Measurements from ENCODE around the gene PKP4. TPM values are rescaled to one million over a fixed set of nuclear protein-coding genes. Genes with fewer than 3 reads are reported as not detected.

The PKP4 gene
- total RNA-seq, 1 donor, result 33.3 TPM

DNA sequence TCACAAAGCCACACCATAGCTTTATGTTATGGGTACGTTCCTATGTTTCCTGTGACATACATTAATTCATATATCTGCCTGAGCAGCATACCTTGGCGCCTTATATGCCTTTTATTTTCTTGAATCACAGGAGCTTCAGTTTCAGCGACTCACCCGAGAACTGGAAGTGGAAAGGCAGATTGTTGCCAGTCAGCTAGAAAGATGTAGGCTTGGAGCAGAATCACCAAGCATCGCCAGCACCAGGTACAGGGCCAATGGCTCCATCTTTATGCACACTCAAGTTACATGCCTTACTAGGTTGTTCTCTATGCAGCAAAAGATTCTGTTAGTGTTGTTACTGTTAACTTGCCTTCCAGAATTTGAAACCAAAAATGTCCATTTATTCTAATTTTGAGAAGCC lies 120.4 kb downstream of the PKP4 start:
- H3K4me3 ChIP-seq (ENCODE audit: low read depth, low read length), result no peak overlapping the region
- DNase-seq (ENCODE audit: low read depth), result no peak
- TF ChIP-seq, protein P1, sequence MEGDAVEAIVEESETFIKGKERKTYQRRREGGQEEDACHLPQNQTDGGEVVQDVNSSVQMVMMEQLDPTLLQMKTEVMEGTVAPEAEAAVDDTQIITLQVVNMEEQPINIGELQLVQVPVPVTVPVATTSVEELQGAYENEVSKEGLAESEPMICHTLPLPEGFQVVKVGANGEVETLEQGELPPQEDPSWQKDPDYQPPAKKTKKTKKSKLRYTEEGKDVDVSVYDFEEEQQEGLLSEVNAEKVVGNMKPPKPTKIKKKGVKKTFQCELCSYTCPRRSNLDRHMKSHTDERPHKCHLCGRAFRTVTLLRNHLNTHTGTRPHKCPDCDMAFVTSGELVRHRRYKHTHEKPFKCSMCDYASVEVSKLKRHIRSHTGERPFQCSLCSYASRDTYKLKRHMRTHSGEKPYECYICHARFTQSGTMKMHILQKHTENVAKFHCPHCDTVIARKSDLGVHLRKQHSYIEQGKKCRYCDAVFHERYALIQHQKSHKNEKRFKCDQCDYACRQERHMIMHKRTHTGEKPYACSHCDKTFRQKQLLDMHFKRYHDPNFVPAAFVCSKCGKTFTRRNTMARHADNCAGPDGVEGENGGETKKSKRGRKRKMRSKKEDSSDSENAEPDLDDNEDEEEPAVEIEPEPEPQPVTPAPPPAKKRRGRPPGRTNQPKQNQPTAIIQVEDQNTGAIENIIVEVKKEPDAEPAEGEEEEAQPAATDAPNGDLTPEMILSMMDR (IDR thresholded peaks at IDR 0.05; ENCODE audit: insufficient read depth, low read length), result no peak

DNA sequence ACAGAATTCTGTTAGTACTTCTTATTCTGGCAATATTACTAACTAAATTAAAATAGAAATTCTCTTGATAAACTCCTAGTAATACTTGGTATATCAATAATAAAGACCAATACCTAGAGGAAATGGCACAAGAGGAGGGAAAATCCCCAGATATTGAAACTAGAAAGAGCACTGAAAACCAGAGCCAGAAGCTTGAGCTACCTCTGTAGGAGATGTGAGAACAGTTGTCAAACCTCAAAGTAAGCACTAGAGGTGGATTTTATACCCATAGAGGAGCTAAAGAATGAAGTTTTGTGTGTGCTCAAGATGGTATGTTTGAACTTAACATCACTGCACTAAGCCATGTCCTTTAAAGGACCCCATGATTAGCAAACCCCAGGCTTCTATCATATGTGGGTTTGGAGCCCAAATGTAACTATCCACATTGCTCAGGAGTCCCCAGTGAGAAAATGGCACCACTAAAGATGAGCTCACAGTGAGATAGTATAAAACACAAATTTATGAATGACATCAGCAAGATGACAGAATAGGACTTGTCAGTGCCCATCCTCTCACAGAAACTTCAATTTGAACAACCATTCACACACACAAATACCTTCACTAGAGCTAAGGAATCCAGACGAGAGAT lies 122.1 kb downstream of the PKP4 start:
- DNase-seq (ENCODE audit: low read depth), result no peak
- TF ChIP-seq, protein P1 (IDR thresholded peaks at IDR 0.05; ENCODE audit: insufficient read depth, low read length), result no peak
- H3K4me3 ChIP-seq (ENCODE audit: low read depth, low read length), result no peak overlapping the region

DNA sequence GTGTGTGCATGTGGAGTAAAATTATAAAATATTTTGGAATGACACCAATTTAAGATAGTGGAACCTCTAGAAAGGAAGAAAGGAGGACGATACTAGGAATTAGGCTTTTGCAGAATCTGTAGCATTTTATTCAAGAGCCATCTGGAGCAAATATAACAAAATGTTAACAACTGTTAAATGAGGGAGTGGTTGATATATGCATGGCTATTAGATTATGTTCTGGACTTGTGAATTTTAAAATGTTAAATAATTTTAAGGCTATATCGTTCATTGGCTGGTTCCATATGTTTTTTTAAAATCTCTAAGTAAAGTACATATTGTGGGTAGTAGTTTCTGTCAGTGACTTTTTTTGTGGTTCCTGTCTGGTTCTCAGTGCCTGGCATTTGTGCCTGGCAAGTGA lies 123.2 kb downstream of the PKP4 start:
- TF ChIP-seq, protein P1 (IDR thresholded peaks at IDR 0.05; ENCODE audit: insufficient read depth, low read length), result no peak
- no peak for DNase-seq (ENCODE audit: low read depth)
- no peak overlapping the region for H3K4me3 ChIP-seq (ENCODE audit: low read depth, low read length)

DNA sequence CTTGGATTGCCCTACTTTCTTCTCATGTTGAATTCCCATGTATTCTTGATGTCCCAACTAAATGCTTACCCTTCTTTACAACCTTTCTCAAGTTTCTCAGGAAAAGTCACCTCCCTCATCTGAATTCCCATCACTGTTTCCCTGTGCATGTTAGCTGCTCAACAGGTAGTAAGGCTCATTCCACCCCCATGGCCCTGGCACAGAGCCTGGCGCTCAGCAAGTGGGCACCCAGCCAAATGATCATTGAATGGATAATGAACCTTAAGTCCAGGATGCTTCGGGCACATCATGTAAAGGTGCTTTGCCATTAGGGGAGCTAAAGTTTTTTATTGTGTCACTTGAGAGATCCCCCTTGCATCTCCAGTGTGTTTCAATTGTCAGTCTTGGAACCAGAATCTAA lies 124.0 kb downstream of the PKP4 start:
- H3K4me3 ChIP-seq (ENCODE audit: low read depth, low read length), result no peak overlapping the region
- no peak for DNase-seq (ENCODE audit: low read depth)
- TF ChIP-seq, protein P1 (IDR thresholded peaks at IDR 0.05; ENCODE audit: insufficient read depth, low read length), result no peak

DNA sequence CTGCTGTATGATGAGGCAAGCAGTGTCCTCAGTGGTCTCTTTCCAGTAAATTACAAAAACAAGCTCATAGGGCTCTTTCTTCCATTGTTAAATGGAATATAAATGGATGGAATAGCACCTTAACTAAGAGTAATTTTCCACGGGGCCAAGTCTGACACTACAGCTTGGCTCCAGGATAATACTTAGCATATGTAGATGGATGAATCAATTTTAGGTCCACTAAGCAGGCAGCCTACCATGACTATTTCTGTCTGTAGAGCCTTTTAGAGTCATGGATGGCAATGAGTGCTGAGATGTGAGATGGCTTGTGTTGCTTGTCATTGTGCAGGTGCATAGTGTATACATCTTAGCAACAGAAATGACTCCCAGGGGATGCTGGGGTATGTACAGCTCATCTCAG lies 125.9 kb downstream of the PKP4 start:
- H3K4me3 ChIP-seq (ENCODE audit: low read depth, low read length), result no peak overlapping the region
- TF ChIP-seq, protein P1 (IDR thresholded peaks at IDR 0.05; ENCODE audit: insufficient read depth, low read length), result no peak
- no peak for DNase-seq (ENCODE audit: low read depth)

DNA sequence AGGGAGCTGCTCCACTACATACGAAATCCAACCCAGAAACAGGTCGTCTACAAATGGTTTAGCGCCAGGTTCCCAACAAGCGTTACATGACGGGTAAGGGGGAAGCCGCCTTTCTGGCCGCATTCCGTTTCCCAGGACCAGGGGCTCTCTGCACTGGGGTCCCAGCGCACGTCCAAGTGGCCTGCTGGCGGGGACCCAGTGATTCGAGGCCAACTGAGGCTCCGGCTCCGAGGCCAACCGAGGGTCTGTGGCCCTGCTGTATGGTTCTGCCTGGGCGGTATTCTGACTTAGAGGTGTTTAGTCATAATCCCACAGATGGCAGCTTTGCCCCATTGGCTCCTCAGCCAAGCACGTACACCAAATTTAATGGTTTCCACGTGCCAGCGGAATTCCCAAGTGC lies 127.2 kb downstream of the PKP4 start:
- TF ChIP-seq, protein P1 (IDR thresholded peaks at IDR 0.05; ENCODE audit: insufficient read depth, low read length), result no peak
- DNase-seq (ENCODE audit: low read depth), result no peak
- no peak overlapping the region for H3K4me3 ChIP-seq (ENCODE audit: low read depth, low read length)

DNA sequence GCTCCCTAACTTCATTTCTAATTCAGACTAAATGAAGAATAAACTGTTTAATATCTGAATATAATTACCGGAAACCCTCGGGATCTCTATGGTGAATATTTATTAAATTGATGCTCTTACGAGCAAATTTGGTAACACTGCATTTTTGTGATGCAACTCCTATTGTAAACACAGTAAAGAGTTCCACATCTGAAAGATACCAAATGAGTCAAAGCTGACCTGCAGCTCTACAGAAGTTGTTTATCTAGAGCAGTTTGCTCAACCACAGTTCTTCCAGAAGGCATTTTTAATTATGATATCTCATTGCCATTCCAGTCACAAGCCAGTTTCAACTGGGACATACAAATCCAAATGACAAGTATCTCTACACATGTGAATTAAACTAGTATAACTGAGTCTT lies 129.7 kb downstream of the PKP4 start:
- DNase-seq (ENCODE audit: low read depth), result peak; percentile 68
- TF ChIP-seq, protein P1 (IDR thresholded peaks at IDR 0.05; ENCODE audit: insufficient read depth, low read length), result no peak
- no peak overlapping the region for H3K4me3 ChIP-seq (ENCODE audit: low read depth, low read length)

All from fibroblast of the aortic adventitia (primary cell).